Globus pallidus (tissue), 1 donor: ENCODE results near the gene GLI1.

Experiments used
- DNase-seq: peaks from one replicate; pipeline ENCODE4 v3.0.0-alpha.2; 2015; ENCODE audit warnings: low spot score

Gene GLI1

GRCh38 chr12:57461276-57461916 lies 1.8 kb downstream of the GLI1 start:
- peak; percentile 30 for DNase-seq

- no peak for DNase-seq
Measured at GRCh38 chr12:57461917-57462250, 2.3 kb downstream of the GLI1 start.

- peak; percentile 78 for DNase-seq
Measured at GRCh38 chr12:57462251-57462911, 2.8 kb downstream of the GLI1 start.

GRCh38 chr12:57462912-57463253 lies 3.3 kb downstream of the GLI1 start:
- no peak for DNase-seq

- no peak for DNase-seq
Measured at GRCh38 chr12:57464569-57464968, 5.0 kb downstream of the GLI1 start.

- DNase-seq: no peak
Measured at GRCh38 chr12:57465030-57465746, 5.6 kb downstream of the GLI1 start.

- no peak for DNase-seq
Measured at GRCh38 chr12:57465747-57466505, 6.3 kb downstream of the GLI1 start.

GRCh38 chr12:57467212-57467874 lies 7.8 kb downstream of the GLI1 start:
- no peak for DNase-seq

GRCh38 chr12:57467915-57468314 lies 8.3 kb downstream of the GLI1 start:
- DNase-seq: no peak

- DNase-seq: no peak
Measured at GRCh38 chr12:57469296-57470164, 9.9 kb downstream of the GLI1 start.

GRCh38 chr12:57470286-57470969 lies 10.8 kb downstream of the GLI1 start:
- no peak for DNase-seq

- no peak for DNase-seq
Measured at GRCh38 chr12:57470970-57471656, 11.5 kb downstream of the GLI1 start.

- DNase-seq: no peak
Measured at GRCh38 chr12:57471661-57472060, 12.1 kb downstream of the GLI1 start.

GRCh38 chr12:57472391-57472790 lies 12.8 kb downstream of the GLI1 start:
- no peak for DNase-seq

- no peak for DNase-seq
Measured at GRCh38 chr12:57473392-57473791, 13.8 kb downstream of the GLI1 start.

GRCh38 chr12:57473886-57474285 lies 14.3 kb downstream of the GLI1 start:
- DNase-seq: no peak

- DNase-seq: no peak
Measured at GRCh38 chr12:57474430-57474829, 14.8 kb downstream of the GLI1 start.

GRCh38 chr12:57474862-57475261 lies 15.3 kb downstream of the GLI1 start:
- no peak for DNase-seq

GRCh38 chr12:57475271-57476161 lies 15.9 kb downstream of the GLI1 start:
- DNase-seq: no peak
